ENCODE results near the gene TNIK. TPM values are rescaled to one million over a fixed set of nuclear protein-coding genes. Genes with fewer than 3 reads are reported as not detected.

The TNIK gene
- polyA plus RNA-seq, 1 of the 3 experiments (the other 2 are of a cell fraction) = 19.4 TPM

DNA sequence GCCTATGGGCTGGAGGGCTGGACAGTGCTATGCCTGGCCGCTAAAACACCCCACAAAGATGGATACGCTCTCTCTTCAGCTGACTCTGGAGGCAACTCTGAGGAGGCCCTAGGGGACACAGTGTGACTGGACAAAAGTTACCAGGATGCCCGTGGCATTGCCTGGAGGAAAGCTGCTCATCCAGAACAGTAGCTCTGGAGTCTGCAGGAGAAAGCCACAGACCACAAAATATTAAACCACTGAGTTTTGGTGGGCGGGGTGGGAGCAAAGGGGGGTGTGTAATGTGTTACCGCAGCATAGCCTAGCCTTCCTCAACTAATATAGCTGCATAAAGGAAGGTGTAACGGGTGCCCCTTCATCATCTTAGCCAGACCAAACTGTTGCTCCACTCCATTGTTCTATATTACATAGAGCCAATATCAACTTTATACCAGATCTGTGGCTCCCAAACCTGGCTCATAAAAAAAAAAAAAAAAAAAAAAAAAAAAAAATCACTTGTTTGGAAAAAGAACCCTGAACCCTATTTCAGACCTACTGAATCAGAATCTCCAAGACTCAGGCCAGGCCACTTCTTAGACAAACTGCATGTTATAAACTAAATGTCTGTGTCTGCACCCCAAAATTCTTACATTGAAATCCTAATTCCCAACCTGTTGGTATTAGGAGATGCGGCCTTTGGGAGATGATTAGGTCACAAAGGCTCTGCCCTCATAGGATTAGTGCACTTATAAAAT lies 132.6 kb downstream of the TNIK start:
- Histone ChIP-seq H3K9ac (no peak overlapping the region), H3F3A (replicated peaks; ENCODE audit: insufficient read depth) (no peaks in the 10 kb centered on the region), H4K20me1 (ENCODE audit: insufficient read depth) (no peaks in the 10 kb centered on the region; the same call in 1 of the 2 replicates), H2AFZ (ENCODE audit: low read depth) (no peak overlapping the region), H3K79me2 (ENCODE audit: insufficient read depth) (0 out of 2 replicates have a peak, but pooled peaks cover 4% of the 10 kb centered on the region), H3K4me2 (no peak overlapping the region), H3K4me3 (ENCODE audit: low read depth in 2 of 2, low read length in 1 of 2) (no peak overlapping the region), H3K36me3 (replicated peaks in 1 of 2; ENCODE audit: control insufficient read depth in 1 of 2, insufficient read depth in 2 of 2, low read length in 1 of 2) (no peaks in the 10 kb centered on the region), H3K9me3 (no peaks in the 10 kb centered on the region), H3K9me2 (no peaks in the 10 kb centered on the region), H3K27ac (ENCODE audit: low read depth in 2 of 2, low read length in 1 of 2) (no peak overlapping the region), H3K4me1 (ENCODE audit: control insufficient read depth in 1 of 2, insufficient read depth in 2 of 2, low read depth in 1 of 2, low read length in 1 of 2) (no peaks in the 10 kb centered on the region; a peak in 2 of 4 replicates), H3K27me3 (ENCODE audit: insufficient read depth) (no peaks in the 10 kb centered on the region)
- 98% methylated on average over 5 of the region's 7 CpGs for WGBS (ENCODE audit: low lambda C conversion rate)
- ChIA-PET POLR2A (no interaction called here), CTCF (no interaction called here)
- TF ChIP-seq, protein P1, sequence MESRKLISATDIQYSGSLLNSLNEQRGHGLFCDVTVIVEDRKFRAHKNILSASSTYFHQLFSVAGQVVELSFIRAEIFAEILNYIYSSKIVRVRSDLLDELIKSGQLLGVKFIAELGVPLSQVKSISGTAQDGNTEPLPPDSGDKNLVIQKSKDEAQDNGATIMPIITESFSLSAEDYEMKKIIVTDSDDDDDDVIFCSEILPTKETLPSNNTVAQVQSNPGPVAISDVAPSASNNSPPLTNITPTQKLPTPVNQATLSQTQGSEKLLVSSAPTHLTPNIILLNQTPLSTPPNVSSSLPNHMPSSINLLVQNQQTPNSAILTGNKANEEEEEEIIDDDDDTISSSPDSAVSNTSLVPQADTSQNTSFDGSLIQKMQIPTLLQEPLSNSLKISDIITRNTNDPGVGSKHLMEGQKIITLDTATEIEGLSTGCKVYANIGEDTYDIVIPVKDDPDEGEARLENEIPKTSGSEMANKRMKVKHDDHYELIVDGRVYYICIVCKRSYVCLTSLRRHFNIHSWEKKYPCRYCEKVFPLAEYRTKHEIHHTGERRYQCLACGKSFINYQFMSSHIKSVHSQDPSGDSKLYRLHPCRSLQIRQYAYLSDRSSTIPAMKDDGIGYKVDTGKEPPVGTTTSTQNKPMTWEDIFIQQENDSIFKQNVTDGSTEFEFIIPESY (IDR thresholded peaks at IDR 0.05; ENCODE audit: borderline replicate concordance, low read depth) = no peak
- TF ChIP-seq SIN3A (IDR thresholded peaks at IDR 0.05; ENCODE audit: borderline replicate concordance, low read depth, low read length) = no peak
- no peak for TF ChIP-seq FOSL2 (IDR thresholded peaks at IDR 0.05; ENCODE audit: borderline replicate concordance, low read depth)
- TF ChIP-seq NFIC (IDR thresholded peaks at IDR 0.05; ENCODE audit: borderline replicate concordance) = no peak
- no peak for TF ChIP-seq MEF2A (IDR thresholded peaks at IDR 0.05; ENCODE audit: borderline replicate concordance, low read depth)
- TF ChIP-seq RXRA (IDR thresholded peaks at IDR 0.05; ENCODE audit: borderline replicate concordance, low read depth) = no peak
- no peak for TF ChIP-seq RAD21 (IDR thresholded peaks at IDR 0.05; ENCODE audit: low read length)
- TF ChIP-seq POLR2AphosphoS5 (IDR thresholded peaks at IDR 0.05; ENCODE audit: low read depth, low read length) = no peak
- TF ChIP-seq SMC3 (IDR thresholded peaks at IDR 0.05; ENCODE audit: low read depth, low read length) = no peak
- TF ChIP-seq ELF1 (IDR thresholded peaks at IDR 0.05) = no peak
- TF ChIP-seq, protein P2, sequence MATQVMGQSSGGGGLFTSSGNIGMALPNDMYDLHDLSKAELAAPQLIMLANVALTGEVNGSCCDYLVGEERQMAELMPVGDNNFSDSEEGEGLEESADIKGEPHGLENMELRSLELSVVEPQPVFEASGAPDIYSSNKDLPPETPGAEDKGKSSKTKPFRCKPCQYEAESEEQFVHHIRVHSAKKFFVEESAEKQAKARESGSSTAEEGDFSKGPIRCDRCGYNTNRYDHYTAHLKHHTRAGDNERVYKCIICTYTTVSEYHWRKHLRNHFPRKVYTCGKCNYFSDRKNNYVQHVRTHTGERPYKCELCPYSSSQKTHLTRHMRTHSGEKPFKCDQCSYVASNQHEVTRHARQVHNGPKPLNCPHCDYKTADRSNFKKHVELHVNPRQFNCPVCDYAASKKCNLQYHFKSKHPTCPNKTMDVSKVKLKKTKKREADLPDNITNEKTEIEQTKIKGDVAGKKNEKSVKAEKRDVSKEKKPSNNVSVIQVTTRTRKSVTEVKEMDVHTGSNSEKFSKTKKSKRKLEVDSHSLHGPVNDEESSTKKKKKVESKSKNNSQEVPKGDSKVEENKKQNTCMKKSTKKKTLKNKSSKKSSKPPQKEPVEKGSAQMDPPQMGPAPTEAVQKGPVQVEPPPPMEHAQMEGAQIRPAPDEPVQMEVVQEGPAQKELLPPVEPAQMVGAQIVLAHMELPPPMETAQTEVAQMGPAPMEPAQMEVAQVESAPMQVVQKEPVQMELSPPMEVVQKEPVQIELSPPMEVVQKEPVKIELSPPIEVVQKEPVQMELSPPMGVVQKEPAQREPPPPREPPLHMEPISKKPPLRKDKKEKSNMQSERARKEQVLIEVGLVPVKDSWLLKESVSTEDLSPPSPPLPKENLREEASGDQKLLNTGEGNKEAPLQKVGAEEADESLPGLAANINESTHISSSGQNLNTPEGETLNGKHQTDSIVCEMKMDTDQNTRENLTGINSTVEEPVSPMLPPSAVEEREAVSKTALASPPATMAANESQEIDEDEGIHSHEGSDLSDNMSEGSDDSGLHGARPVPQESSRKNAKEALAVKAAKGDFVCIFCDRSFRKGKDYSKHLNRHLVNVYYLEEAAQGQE (IDR thresholded peaks at IDR 0.05; ENCODE audit: low read depth, low read length) = no peak
- TF ChIP-seq FOXJ3 (CRISPR knock-in tag; IDR thresholded peaks at IDR 0.05) = no peak
- no peak for TF ChIP-seq GATA2 (CRISPR knock-in tag; IDR thresholded peaks at IDR 0.05)
- no peak for TF ChIP-seq JUND (IDR thresholded peaks at IDR 0.05)
- TF ChIP-seq, protein P3, sequence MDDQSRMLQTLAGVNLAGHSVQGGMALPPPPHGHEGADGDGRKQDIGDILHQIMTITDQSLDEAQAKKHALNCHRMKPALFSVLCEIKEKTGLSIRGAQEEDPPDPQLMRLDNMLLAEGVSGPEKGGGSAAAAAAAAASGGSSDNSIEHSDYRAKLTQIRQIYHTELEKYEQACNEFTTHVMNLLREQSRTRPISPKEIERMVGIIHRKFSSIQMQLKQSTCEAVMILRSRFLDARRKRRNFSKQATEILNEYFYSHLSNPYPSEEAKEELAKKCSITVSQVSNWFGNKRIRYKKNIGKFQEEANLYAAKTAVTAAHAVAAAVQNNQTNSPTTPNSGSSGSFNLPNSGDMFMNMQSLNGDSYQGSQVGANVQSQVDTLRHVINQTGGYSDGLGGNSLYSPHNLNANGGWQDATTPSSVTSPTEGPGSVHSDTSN (IDR thresholded peaks at IDR 0.05) = no peak
- TF ChIP-seq, protein P4, sequence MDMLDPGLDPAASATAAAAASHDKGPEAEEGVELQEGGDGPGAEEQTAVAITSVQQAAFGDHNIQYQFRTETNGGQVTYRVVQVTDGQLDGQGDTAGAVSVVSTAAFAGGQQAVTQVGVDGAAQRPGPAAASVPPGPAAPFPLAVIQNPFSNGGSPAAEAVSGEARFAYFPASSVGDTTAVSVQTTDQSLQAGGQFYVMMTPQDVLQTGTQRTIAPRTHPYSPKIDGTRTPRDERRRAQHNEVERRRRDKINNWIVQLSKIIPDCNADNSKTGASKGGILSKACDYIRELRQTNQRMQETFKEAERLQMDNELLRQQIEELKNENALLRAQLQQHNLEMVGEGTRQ (IDR thresholded peaks at IDR 0.05; ENCODE audit: borderline replicate concordance, low read depth, low read length) = no peak
- TF ChIP-seq MXI1 (IDR thresholded peaks at IDR 0.05; ENCODE audit: low read depth, low read length) = no peak
- no peak for TF ChIP-seq RCOR1 (IDR thresholded peaks at IDR 0.05; ENCODE audit: low read length)
- DNase-seq = no peak
